ENCODE measurements around the gene RUNX2.

DNA sequence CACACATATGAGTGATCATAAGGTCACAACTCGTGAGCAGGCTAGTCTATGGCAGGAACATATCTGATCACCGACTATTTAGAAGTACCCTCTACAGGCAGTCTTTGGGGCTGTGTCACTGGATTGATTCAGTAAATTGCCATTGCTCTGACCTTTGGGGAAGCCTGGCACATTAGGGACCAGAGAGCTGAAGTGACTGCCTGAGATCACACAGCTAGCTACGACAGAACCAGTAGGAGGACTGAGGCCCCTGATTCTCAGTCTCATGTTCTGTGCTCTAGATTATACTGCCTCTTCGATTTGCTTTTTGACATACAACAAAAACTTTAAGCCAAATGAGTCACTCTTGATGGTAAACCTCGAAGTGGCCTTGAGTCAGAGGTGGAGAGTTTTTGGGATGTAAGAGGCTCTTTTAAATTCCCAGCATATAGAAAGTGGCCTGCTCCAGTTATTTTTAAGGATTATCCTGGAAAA is 297.1 kb downstream of the RUNX2 start:
- TF ChIP-seq BHLHE40 (IDR thresholded peaks at IDR 0.05; ENCODE audit: borderline replicate concordance) (no peak), FOXK2 (IDR thresholded peaks at IDR 0.05) (no peak), FOXA1 (IDR thresholded peaks at IDR 0.05) (no peak), SUZ12 (IDR thresholded peaks at IDR 0.05) (no peak), ARNT (IDR thresholded peaks at IDR 0.05) (no peak), NFRKB (IDR thresholded peaks at IDR 0.05) (no peak), LEF1 (IDR thresholded peaks at IDR 0.05; ENCODE audit: borderline replicate concordance) (no peak), ELF4 (IDR thresholded peaks at IDR 0.05) (no peak)

Data from HEK293T (cell line).